Measurements from ENCODE around the gene DYNC1I2.
A peak's percentile ranks its signal among the peaks of the same experiment; 100 is the strongest.

The DYNC1I2 gene

GRCh38 chr2:171687287-171688128 is at the start of gene DYNC1I2:
Gene DYNC1I2 (plus strand): TSS chr2:171687469. CDS start chr2:171690156, 2,687 bp downstream.
- peak; percentile 82 for DNase-seq

- no peak for DNase-seq
Observed at GRCh38 chr2:171651667-171652415, 35.4 kb upstream of the DYNC1I2 start.

DNA sequence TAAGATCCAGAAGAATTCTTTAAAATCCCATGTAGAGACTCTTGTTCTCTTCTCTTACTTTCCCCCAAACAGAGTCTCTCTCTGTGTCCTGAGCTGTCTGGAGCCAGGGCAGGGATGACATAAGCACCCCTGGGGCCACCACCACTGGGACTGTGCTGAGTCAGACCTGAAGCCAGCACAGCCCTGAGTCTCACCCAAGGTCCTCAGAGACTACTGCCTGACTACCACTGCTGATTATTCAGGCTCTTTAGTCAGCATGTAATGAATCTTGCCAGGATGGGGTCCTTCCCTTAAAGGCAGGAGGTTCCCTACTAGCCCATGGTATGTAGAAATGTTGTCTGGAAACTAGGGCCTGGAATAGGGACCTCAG is 34.9 kb upstream of the DYNC1I2 start:
- no peak for DNase-seq

DNA sequence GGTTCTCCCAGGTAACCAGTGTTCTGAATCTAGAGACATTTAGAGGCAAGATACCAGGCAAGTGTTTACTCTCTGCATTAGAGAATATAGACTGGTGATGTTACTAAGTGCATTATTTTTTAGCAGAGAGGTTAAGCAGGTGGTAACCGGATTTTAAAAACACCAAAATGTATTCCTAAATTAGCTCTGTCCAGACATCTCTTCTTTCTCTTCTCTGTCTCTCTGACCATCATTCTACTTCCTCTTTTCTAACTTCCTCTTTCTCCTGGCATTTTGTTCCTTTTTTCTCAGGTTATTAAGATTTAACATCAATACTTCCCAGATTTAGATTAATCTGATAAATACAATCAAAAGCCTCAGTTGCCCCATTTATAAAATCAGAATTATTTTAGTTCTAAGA is 31.7 kb upstream of the DYNC1I2 start:
- no peak for DNase-seq

- DNase-seq: no peak
Observed at GRCh38 chr2:171667041-171667440, 20.2 kb upstream of the DYNC1I2 start.

- no peak for DNase-seq
Observed at GRCh38 chr2:171668183-171668582, 19.1 kb upstream of the DYNC1I2 start.

GRCh38 chr2:171669121-171669520 is 18.1 kb upstream of the DYNC1I2 start:
- DNase-seq: no peak

DNA sequence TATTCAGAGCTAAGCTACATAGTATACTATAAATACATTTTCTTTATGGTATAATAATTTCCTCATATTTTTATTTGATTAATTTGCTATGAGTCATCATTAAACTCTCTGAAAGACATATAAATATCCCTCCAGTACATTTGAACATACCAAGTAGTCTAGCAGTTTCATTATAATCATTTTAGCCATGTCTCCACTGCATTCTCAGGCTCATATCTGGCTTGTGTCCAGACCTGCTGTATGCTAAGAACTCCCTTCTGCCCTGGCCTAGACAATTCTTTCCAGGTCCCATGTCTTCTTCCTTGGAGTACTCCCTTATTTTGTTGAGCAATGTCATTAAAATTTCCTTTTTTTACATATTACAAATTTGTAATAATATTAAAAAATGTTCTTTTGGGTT is 16.6 kb upstream of the DYNC1I2 start:
- DNase-seq: no peak

DNA sequence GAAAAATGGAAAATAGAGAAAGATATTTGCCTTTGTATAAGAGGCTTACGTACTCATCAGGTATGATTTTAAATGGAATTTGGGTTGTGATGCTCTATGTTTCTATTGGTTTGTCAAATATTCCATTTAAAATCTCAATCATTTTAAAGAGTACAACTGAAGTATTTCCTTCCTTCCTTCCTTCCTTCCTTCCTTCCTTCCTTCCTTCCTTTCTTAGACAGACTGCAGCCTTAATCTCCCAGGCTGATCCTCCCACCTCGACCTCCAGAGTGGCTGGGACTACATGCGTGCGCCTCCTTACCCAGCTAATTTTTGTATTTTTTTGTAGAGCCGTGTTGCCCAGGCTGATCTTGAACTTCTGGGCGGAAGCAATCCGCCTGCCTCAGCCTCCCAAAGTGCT is 15.4 kb upstream of the DYNC1I2 start:
- DNase-seq: no peak

- no peak for DNase-seq
Observed at GRCh38 chr2:171673905-171674304, 13.4 kb upstream of the DYNC1I2 start.

DNA sequence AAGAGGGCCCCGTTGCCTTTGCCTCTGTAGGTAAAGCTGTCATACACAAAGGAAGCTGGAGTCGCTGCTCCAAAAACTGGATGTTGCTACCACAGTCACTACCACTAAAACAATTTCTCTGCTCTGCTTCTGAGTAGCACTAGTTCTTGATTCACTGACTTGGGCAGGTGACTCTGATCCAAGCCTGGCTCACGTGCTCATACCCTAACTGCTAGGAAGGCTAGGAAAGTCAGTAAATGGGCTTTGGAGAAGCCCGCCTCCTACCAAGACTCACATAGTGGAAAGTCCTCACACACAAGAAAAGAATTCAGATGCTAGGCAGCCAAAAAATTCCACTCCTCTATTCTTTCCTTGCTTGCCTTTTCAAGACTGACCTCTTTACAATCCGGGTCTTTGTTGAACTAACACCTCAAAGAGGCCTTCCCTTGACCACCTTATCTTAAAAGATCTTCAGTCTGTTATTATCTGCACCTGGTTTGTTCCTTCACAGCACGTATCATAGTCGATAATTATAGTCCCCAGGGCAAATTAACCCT is 11.4 kb upstream of the DYNC1I2 start:
- DNase-seq: no peak

DNA sequence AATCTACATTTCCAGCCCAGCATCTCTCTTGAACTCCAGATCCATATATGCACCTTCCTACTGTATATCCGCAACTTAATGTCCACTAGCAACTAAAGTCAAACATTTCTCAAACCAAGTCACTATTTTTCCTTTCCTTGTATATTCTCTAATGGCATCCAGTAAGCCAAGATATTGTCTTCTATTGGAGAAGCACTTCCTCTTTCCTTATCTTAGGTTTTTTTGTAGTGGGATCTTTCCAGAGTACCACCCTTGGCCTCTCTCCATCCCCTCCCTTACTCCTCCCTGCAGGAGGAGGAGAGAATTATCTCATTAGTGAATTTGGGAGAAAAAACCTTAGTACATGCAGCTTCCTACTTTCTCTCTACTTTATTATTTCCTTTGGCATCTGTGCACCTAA is 8.7 kb upstream of the DYNC1I2 start:
- DNase-seq: no peak

DNA sequence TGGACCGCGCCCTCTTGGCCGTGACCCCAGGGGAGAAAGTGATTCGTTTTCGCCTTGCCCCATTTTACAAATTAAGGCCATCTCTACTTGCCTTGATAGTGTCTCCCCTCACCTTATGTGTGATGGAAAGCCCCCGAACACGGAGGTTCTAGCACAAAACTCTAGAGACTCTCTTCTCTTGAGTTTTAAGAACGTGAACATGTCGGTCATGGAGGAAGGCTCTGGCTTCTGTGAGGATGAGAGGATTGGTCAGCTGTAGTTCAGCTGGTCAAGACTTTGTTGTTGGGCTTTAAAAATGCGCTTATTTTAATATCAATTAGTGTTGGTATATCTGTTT is 828 bp downstream of the DYNC1I2 start:
- DNase-seq: no peak

DNA sequence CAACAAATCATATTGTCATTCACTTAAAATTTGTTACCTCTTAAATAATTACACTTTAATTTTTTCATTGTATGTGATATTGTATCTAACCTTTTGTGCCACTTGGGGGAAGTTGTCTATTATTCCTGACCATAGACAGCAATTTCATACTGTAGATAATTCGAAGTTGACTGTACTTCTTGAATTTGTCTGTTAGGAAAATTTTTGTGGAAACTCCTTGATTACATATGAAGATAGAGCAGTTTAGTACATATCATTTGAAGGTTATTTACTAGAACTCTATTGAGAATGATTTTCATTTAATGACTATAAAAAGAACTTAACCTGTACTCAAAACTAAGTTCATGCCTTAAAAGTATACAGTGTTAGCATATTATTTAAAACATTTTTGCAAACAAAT is 5.1 kb downstream of the DYNC1I2 start:
- DNase-seq: no peak

- DNase-seq: no peak
Observed at GRCh38 chr2:171702781-171703556, 15.7 kb downstream of the DYNC1I2 start.

GRCh38 chr2:171703574-171704347 is 16.5 kb downstream of the DYNC1I2 start:
- peak; percentile 50 for DNase-seq

GRCh38 chr2:171706152-171706803 is 19.0 kb downstream of the DYNC1I2 start:
- peak; percentile 31 for DNase-seq

- DNase-seq: no peak
Observed at GRCh38 chr2:171707752-171708151, 20.5 kb downstream of the DYNC1I2 start.

DNA sequence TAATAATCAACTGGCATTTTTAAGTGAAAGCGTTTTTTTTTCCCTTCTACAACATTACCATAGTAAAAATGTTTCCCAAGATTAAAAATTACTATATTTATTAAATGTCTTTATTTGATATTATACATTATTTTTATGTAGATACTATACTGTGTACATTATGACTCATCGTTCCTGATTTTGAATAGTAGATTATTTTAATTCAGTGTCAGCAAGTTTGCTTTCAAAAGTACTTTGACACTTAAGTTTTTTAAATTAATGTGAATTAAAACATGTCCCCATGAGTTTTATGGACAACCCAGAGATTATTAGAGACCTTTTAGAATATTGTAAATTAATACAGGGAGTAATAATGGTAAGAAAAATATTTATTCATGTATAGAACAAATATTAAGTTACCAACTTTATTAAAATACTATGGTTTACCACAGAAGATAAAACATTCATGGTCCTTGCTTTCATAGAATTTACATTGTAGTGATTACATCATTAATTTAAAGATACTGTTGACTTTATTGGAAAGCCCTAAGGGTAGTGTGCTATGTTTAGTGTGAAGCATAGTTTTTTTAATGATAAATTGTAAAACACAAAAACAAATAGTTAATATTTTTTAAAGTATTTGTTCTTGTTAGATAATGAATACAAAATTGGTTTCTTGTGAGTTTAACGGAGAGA is 21.9 kb downstream of the DYNC1I2 start:
- DNase-seq: no peak

GRCh38 chr2:171711351-171711750 is 24.1 kb downstream of the DYNC1I2 start:
- no peak for DNase-seq

DNA sequence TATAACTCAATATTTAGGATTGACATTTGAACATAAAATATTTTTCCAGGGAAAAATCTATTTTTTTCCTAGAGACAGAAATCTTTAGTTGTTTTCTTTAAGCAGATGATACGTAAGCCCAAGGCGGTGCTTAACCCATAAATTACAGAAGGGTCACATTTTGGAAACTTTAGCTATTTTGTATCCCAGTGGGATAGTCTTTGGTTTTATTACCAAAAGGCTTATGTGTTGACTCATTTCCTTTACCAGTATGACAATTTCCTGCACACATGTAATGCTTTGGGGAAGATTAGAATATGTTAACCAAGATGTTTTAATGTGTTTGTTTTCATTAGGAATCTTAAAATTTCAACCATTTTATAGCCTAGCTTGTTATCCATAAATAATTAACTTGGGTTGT is 24.8 kb downstream of the DYNC1I2 start:
- no peak for DNase-seq
